Right atrium auricular region (tissue), 2 donors: Measurements from ENCODE around the gene SNAP23. TPM values are rescaled to one million over a fixed set of nuclear protein-coding genes. Genes with fewer than 3 reads are reported as not detected.
A peak's percentile ranks its signal among the peaks of the same experiment; 100 is the strongest.

ENCODE experiments used
- DNase-seq: peaks from one replicate; pipeline ENCODE4 v3.0.0-alpha.2; 2019; ENCODE audit warnings: low spot score
- H3K27ac ChIP-seq, 2 donors: fragments of 200-600 bp; sonication (generic); 1 replicate in 1 of 2; 2 replicates in 1 of 2; pipeline ENCODE4 v1.5.1; 2016 to 2019
- H3K27me3 ChIP-seq, 2 donors: fragments of 200-600 bp; sonication (generic); one replicate each; pipeline versions ENCODE4 v1.5.1 to v1.6.0; 2017 to 2019
- H3K36me3 ChIP-seq: fragments of 200-600 bp; sonication (generic); one replicate; pipeline ENCODE4 v1.5.1; 2016
- H3K4me1 ChIP-seq, 2 donors: fragments of 200-600 bp; sonication (generic); one replicate each; pipeline versions ENCODE4 v1.5.1 to v1.6.0; 2017 to 2019
- H3K4me3 ChIP-seq, 2 donors: fragments of 200-600 bp; sonication (generic); 1 replicate in 1 of 2; 2 replicates in 1 of 2; pipeline ENCODE4 v1.5.1; 2017 to 2019; ENCODE audit warnings: mild to moderate bottlenecking in 1 of 2, moderate library complexity in 1 of 2
- H3K9me3 ChIP-seq, 2 donors: fragments of 200-600 bp; sonication (generic); one replicate each; pipeline ENCODE4 v1.5.1; 2019
- CTCF ChIP-seq, 2 donors: fragments of 200-600 bp; sonication (generic); IDR thresholded peaks; one replicate each; pipeline ENCODE4 v1.5.1; 2019; ENCODE audit warnings: antibody characterized with exemption in 2 of 2
- total RNA-seq, 2 donors: library from RNA; depleted of rRNA; stranded (reverse); fragments of >200 nt; gene quantifications; one replicate each; pipeline ENCODE4 v1.1.0, GENCODE V29; 2016

SNAP23 gene
- total RNA-seq, 2 donors from 2014 or later: 37.3 to 38.1 TPM

GRCh38 chr15:42465520-42466259 lies 29.7 kb upstream of the SNAP23 start:
- Histone ChIP-seq H3K36me3 (peaks cover 13% of the 10 kb centered on the region), H3K9me3 (no peaks in the 10 kb centered on the region), H3K27me3 (no peaks in the 10 kb centered on the region), H3K4me1 (peaks cover 0 to 13% of the 10 kb centered on the region in 2 donors), H3K27ac (no peak overlapping the region), H3K4me3 (no peak overlapping the region)
- no peak for TF ChIP-seq CTCF (IDR thresholded peaks at IDR 0.05)
- no peak for DNase-seq

- Histone ChIP-seq H3K4me1 (peaks cover 0 to 11% of the 10 kb centered on the region in 2 donors), H3K36me3 (peaks cover 3% of the 10 kb centered on the region), H3K9me3 (no peaks in the 10 kb centered on the region), H3K27me3 (no peaks in the 10 kb centered on the region), H3K27ac (peak overlapping the region; percentile 66 to 83), H3K4me3 (no peak overlapping the region)
- DNase-seq: no peak
- TF ChIP-seq CTCF (IDR thresholded peaks at IDR 0.05): no peak
Observed at GRCh38 chr15:42471002-42471401, 24.4 kb upstream of the SNAP23 start.

- TF ChIP-seq CTCF (IDR thresholded peaks at IDR 0.05): no peak
- H3K36me3 ChIP-seq: no peaks in the 10 kb centered on the region
- H3K4me1 ChIP-seq: peaks cover 0 to 18% of the 10 kb centered on the region in 2 donors
- H3K27ac ChIP-seq: no peak overlapping the region
- no peaks in the 10 kb centered on the region for H3K9me3 ChIP-seq
- no peak for DNase-seq
- H3K27me3 ChIP-seq: no peaks in the 10 kb centered on the region
- H3K4me3 ChIP-seq: no peak overlapping the region
Observed at GRCh38 chr15:42474827-42475226, 20.6 kb upstream of the SNAP23 start.

- Histone ChIP-seq H3K4me3 (no peak overlapping the region), H3K4me1 (no peaks in the 10 kb centered on the region), H3K27me3 (no peaks in the 10 kb centered on the region), H3K9me3 (no peaks in the 10 kb centered on the region), H3K27ac (no peak overlapping the region), H3K36me3 (peaks cover 4% of the 10 kb centered on the region)
- no peak for DNase-seq
- TF ChIP-seq CTCF (IDR thresholded peaks at IDR 0.05): no peak
Observed at GRCh38 chr15:42482701-42483100, 12.7 kb upstream of the SNAP23 start.

- no peak for TF ChIP-seq CTCF (IDR thresholded peaks at IDR 0.05)
- H3K4me3 ChIP-seq: no peak overlapping the region
- H3K9me3 ChIP-seq: no peaks in the 10 kb centered on the region
- H3K4me1 ChIP-seq: peaks cover 0 to 5% of the 10 kb centered on the region in 2 donors
- H3K36me3 ChIP-seq: peaks cover 4% of the 10 kb centered on the region
- no peak overlapping the region for H3K27ac ChIP-seq
- no peaks in the 10 kb centered on the region for H3K27me3 ChIP-seq
- DNase-seq: no peak
Observed at GRCh38 chr15:42483677-42484076, 11.8 kb upstream of the SNAP23 start.

GRCh38 chr15:42490291-42490670 lies 5.2 kb upstream of the SNAP23 start:
- DNase-seq: no peak
- Histone ChIP-seq H3K36me3 (no peaks in the 10 kb centered on the region), H3K4me3 (peak overlapping the region; percentile 86 to 97), H3K27me3 (no peaks in the 10 kb centered on the region), H3K4me1 (peaks cover 0 to 42% of the 10 kb centered on the region in 2 donors), H3K9me3 (no peaks in the 10 kb centered on the region), H3K27ac (peak overlapping the region; percentile 90 to 95)
- no peak for TF ChIP-seq CTCF (IDR thresholded peaks at IDR 0.05)
